Hepatocyte (in vitro differentiated cells): ENCODE data around the gene TMEM141.

Source experiments
- EZH2 ChIP-seq: fragments of 200-600 bp; sonication (generic); IDR thresholded peaks from 2 replicates; pipeline ENCODE4 v1.6.1; 2016; ENCODE audit warnings: antibody characterized with exemption, mild to moderate bottlenecking, borderline replicate concordance
- TF ChIP-seq, protein P1 (sequence below): fragments of 200-600 bp; sonication (generic); IDR thresholded peaks from 2 replicates; pipeline ENCODE4 v1.5.1; 2016; ENCODE audit warnings: antibody characterized with exemption, mild to moderate bottlenecking; ENCODE audit not compliant: poor library complexity

DNA sequence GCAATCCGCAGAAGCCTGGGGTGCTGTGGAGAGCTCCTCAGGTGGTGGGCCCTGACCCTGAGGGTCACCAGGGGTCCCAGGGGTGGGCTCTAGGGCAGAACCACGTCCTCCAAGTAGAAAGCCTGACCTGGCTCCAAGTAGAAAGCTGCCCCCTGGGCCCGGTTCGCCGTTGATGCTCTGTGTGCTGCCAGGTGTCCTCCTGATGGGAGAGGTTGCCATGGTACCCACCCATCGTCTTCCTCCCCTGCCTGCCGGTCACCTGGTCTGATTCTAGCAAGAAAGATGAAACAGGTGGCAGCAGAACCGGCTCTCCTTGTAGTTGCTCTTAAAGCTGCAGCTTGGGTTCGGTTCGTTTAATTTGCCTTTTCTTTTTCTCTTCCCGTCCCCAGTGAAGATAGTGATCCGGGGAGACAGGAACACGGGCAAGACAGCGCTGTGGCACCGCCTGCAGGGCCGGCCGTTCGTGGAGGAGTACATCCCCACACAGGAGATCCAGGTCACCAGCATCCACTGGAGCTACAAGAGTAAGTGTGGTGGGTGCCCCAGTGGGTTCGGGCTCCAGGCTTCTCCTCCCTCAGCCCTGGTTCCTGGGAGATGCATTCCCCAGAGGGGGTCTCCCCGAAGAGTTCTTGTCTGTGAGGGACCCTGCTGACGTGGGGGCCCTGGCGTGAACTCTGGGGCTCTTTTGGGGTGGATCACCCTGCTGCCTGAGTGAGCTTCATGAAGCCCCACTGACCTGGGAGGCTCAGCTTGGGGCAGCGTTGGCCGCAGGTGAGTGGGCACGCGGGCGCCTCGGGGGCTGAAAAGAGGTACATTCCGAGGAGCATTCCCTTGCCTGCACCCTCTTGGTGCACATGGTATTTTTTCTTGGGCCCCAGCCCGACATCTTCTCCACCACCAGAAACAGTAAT is 32.2 kb downstream of the TMEM141 start:
- TF ChIP-seq, protein P1, sequence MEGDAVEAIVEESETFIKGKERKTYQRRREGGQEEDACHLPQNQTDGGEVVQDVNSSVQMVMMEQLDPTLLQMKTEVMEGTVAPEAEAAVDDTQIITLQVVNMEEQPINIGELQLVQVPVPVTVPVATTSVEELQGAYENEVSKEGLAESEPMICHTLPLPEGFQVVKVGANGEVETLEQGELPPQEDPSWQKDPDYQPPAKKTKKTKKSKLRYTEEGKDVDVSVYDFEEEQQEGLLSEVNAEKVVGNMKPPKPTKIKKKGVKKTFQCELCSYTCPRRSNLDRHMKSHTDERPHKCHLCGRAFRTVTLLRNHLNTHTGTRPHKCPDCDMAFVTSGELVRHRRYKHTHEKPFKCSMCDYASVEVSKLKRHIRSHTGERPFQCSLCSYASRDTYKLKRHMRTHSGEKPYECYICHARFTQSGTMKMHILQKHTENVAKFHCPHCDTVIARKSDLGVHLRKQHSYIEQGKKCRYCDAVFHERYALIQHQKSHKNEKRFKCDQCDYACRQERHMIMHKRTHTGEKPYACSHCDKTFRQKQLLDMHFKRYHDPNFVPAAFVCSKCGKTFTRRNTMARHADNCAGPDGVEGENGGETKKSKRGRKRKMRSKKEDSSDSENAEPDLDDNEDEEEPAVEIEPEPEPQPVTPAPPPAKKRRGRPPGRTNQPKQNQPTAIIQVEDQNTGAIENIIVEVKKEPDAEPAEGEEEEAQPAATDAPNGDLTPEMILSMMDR, result no peak
- TF ChIP-seq EZH2, result no peak
